Pancreas (tissue), 10 donors: ENCODE data around the gene MEF2B. TPM values are rescaled to one million over a fixed set of nuclear protein-coding genes. Genes with fewer than 3 reads are reported as not detected.

Experiments
- ATAC-seq, 4 donors: fragments of 200-7000 bp; cut with Tn5 transposase; one replicate each; pipeline versions ENCODE4 v1.8.0 to v1.9.1; 2020; ENCODE audit warnings: mild to moderate bottlenecking in 4 of 4, moderate library complexity in 4 of 4
- DNase-seq, 6 donors: peaks; one replicate each; pipeline ENCODE4 v3.0.0-alpha.2; 2020
- FAIRE-seq: peaks from 2 replicates; lab custom pipeline; 2012; peaks lifted over from hg19 to GRCh38; lab: Jason Lieb, UNC
- H3K27ac ChIP-seq, 4 donors: fragments of 200-600 bp; sonication (generic); 1 replicate in 3 of 4; 2 replicates in 1 of 4; pipeline versions ENCODE4 v1.5.0 to v1.8.0; 2020
- H3K27me3 ChIP-seq, 4 donors: fragments of 200-600 bp; one replicate each; pipeline ENCODE4 v1.8.0; 2021
- H3K36me3 ChIP-seq, 3 donors: fragments of 200-600 bp; sonication (generic) in 1 of 3; one replicate each; pipeline versions ENCODE4 v1.5.0 to v1.8.0; 2020 to 2021
- H3K4me1 ChIP-seq, 3 donors: fragments of 200-600 bp; one replicate each; pipeline ENCODE4 v1.8.0; 2021
- H3K4me3 ChIP-seq, 4 donors: fragments of 200-600 bp; sonication (generic) in 2 of 4; one replicate each; pipeline versions ENCODE4 v1.5.0 to v1.8.0; 2020 to 2021
- H3K9me3 ChIP-seq, 4 donors: fragments of 200-600 bp; one replicate each; pipeline ENCODE4 v1.8.0; 2021
- WGBS, 2 donors: extraction: QIAGEN DNeasy Blood & Tissue Kit; methylation state at CpG; one replicate each; pipeline ENCODE4 v1.1.7; 2013; 5-methylcytosine and 5-hydroxymethylcytosine counted together
- intact Hi-C, 3 donors: fragments of 100-400 bp; cut with DNase I; formaldehyde crosslinking; loops; one replicate each; pipeline versions ENCODE4 v1.11.1 to v1.14.2; 2022
- polyA plus RNA-seq, 2 donors: library from polyadenylated mRNA; stranded (reverse); fragments of 200-250 nt; gene quantifications; one replicate each; pipeline ENCODE4 v1.2.3, GENCODE V29; 2013
- total RNA-seq, 6 donors: library from RNA; stranded (reverse); fragmentation: NEBNext Ultra II Directional in 4 of 6; extraction: Animal tissue kit (Norgen Biotek cat#: 25700) in 4 of 6; gene quantifications; one replicate each; pipeline versions ENCODE4 v1.2.1 to v1.2.4, GENCODE V29; 2021 to 2023
- TF ChIP-seq, protein P1 (sequence below), 4 donors: fragments of 200-600 bp; sonication (generic) in 3 of 4; IDR thresholded peaks; one replicate each; pipeline versions ENCODE4 v1.5.0 to v1.8.0; 2021; ENCODE audit warnings: antibody characterized with exemption in 4 of 4
- donor health status: healthy with polysubstance abuse.
- donor health status: DM: no; HTN: no; CAD: no; lungs with moderate emphysema.
- donor health status: DM: no; HTN: no; CAD: no.
- donor health status: control.
- donor health status: control.
- donor health status: Bipolar disorder and iron deficiency.
- donor health status: DM: yes; HTN: yes; CAD: no.
- donor health status: DM: no; HTN: no; CAD: no.
- donor health status: DM: no; HTN: no; CAD: no.
- donor health status: DM: yes; HTN: yes; CAD: no.

MEF2B gene
- total RNA-seq = 1 to 10 TPM in 2 of 6 donors, under 1 TPM in 4; 0.34 to 1.5 (median 0.89) TPM
- 1 to 10 TPM; 1.7 to 2.8 TPM for polyA plus RNA-seq

DNA sequence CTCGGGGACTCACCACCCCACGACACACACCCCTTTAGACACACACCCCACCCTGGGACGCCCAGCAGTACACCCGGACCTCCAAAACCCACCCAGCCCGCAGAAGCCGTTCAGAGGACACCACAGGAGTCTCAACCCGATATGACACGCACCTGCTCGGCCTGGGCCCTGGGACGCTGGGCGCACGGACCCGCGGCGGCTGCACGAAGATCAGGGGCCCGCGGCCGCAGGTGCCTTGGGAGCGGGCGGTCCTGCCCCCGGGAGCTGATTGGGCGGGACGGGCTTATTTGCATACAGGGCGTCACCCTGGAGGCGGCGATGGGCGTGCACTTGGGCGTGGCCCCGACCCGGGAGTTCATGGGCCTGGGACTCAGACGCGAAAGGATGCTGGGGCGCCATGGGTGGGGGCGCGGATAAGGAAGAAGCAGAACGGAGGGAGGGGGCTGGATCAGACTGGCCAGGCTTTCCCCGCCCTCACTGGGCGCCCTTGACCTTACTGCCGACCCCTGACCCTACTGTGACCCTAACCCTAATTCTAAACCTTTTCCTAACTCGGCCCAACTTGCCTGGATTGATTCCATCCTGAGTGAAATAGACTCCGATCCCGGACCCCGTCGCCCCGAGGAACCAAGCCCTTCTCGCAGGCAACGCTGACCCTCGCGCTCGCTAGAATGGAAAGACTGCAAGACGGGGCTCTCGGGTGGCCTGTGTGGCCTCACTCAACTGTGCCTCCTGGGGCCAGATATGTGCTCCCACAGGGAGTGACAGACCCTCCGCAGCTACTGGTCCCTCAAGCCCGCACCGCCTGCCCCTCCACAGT, at the start of gene MEF2B:
MEF2B (minus strand) TSS at position 211 of the 820 bp plus-strand sequence. CDS start 19,528 bp downstream, outside the sequence.
- FAIRE-seq (no peak), DNase-seq (peak; percentile 67 to 91 (median 82)), ATAC-seq (peak; percentile 93 to 98 (median 95))
- Histone ChIP-seq H3K4me1 (no peaks in the 10 kb centered on the region), H3K27ac (no peak within 1 kb of the TSS), H3K36me3 (no peaks in the 10 kb centered on the region), H3K4me3 (peak within 1 kb of the TSS in 1 of 4 donors; percentile 30), H3K9me3 (no peaks in the 10 kb centered on the region), H3K27me3 (no peaks in the 10 kb centered on the region)
- intact Hi-C loops = no loop called here
- TF ChIP-seq, protein P1, sequence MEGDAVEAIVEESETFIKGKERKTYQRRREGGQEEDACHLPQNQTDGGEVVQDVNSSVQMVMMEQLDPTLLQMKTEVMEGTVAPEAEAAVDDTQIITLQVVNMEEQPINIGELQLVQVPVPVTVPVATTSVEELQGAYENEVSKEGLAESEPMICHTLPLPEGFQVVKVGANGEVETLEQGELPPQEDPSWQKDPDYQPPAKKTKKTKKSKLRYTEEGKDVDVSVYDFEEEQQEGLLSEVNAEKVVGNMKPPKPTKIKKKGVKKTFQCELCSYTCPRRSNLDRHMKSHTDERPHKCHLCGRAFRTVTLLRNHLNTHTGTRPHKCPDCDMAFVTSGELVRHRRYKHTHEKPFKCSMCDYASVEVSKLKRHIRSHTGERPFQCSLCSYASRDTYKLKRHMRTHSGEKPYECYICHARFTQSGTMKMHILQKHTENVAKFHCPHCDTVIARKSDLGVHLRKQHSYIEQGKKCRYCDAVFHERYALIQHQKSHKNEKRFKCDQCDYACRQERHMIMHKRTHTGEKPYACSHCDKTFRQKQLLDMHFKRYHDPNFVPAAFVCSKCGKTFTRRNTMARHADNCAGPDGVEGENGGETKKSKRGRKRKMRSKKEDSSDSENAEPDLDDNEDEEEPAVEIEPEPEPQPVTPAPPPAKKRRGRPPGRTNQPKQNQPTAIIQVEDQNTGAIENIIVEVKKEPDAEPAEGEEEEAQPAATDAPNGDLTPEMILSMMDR (IDR thresholded peaks at IDR 0.05) = no peak
- WGBS, 2 donors = 15% methylated on average over 55 to 56 of the region's 56 CpGs

DNA sequence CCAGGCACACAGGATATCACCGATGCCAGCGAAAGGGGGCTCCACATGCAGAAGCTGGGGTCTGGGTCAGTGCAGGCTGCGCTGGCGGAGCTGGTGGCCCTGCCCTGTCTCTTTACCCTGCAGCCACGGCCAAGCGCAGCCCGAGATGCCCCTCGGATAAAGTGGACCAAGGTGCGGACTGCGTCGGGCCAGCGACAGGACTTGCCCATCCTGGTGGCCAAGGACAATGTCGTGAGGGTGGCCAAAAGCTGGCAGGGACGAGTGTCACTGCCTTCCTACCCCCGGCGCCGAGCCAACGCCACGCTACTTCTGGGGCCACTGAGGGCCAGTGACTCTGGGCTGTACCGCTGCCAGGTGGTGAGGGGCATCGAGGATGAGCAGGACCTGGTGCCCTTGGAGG, 48.8 kb upstream of the MEF2B start:
- Histone ChIP-seq H3K27me3 (no peaks in the 10 kb centered on the region), H3K4me1 (no peaks in the 10 kb centered on the region), H3K9me3 (no peaks in the 10 kb centered on the region), H3K4me3 (no peak overlapping the region), H3K36me3 (no peaks in the 10 kb centered on the region), H3K27ac (no peak overlapping the region)
- ATAC-seq (no peak), DNase-seq (no peak), FAIRE-seq (no peak)
- WGBS, 2 donors = 71 to 77% methylated on average over 21 of the region's 21 CpGs
- intact Hi-C loops = no loop called here
- TF ChIP-seq, protein P1 (IDR thresholded peaks at IDR 0.05) = no peak

DNA sequence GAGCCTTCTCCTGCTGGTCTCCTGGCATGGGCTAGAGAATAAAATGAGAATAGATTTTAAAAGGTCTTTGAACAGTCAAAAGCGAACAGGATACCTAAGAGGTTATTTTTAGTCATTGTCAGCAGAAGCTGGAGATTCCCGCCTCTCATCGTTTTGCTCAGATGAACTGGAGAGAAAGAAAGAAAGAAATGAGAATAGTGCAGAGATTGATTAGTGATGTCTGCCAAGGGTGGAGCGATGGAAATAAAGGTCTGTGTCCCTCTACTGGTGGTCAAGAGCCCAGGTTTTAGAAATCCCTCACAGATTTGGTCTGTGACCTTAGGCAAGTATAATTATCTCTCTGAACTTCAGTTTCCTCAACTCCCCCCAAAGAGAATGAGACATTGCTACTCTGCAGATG, 47.0 kb upstream of the MEF2B start:
- TF ChIP-seq, protein P1 (IDR thresholded peaks at IDR 0.05) = no peak
- FAIRE-seq = no peak
- Histone ChIP-seq H3K27me3 (peaks cover 0 to 10% (median 2%) of the 10 kb centered on the region in 4 donors), H3K9me3 (no peaks in the 10 kb centered on the region), H3K4me1 (no peaks in the 10 kb centered on the region), H3K27ac (no peak overlapping the region), H3K36me3 (no peaks in the 10 kb centered on the region), H3K4me3 (no peak overlapping the region)
- intact Hi-C loops = no loop called here
- no peak for DNase-seq
- ATAC-seq = no peak
- 48 to 60% methylated on average over 4 of the region's 4 CpGs for WGBS, 2 donors

DNA sequence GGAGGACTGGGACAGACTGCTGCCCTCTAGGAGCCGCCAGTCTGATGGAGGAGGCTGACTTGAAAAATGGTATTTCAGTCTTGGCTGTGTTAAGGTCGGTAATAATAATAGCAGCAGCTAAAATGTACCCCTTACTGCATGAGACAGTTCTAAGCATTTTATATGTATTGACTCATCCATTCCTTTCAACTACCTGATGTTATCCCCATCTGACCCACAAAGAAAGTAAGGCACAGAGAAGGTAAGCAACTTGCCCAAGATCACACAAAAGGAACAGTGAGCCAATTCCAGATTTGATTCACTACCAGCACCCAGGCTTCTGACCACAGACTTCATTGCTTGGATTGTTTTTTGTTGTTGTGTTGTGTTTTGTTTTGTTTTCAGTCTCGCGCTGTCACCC, 45.7 kb upstream of the MEF2B start:
- Histone ChIP-seq H3K27ac (no peak overlapping the region), H3K4me3 (no peak overlapping the region), H3K4me1 (no peaks in the 10 kb centered on the region), H3K36me3 (no peaks in the 10 kb centered on the region), H3K27me3 (peaks cover 0 to 21% (median 2%) of the 10 kb centered on the region in 4 donors), H3K9me3 (no peaks in the 10 kb centered on the region)
- 74 to 76% methylated on average over 4 of the region's 4 CpGs for WGBS, 2 donors
- no peak for ATAC-seq
- intact Hi-C loops = no loop called here
- TF ChIP-seq, protein P1 (IDR thresholded peaks at IDR 0.05) = no peak
- no peak for FAIRE-seq
- DNase-seq = no peak

DNA sequence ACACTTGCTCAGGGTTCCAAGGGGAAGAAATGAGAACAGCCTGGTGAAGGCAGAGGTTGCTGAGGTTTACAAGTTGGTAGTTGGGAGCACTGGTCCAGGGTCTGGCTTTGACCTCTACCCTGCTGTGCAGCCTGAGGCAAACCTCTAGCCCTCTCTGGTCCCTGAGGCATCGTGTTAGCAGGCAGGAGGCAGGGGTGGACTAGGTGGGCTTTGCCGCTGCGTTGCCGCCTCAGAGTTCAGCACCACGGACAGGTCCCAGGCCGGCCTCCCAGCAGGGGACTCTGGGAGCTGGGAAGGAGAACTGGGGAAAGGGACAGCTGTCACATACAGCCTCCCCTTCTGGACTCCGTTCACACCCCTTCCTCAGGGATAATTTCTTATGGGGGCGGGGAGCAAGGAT, 44.8 kb upstream of the MEF2B start:
- Histone ChIP-seq H3K27me3 (peaks cover 0 to 21% (median 2%) of the 10 kb centered on the region in 4 donors), H3K4me1 (no peaks in the 10 kb centered on the region)
- WGBS, 2 donors = 2% methylated on average over 7 to 8 of the region's 8 CpGs

More for the DNA sequence above, 44.8 kb upstream of the MEF2B start:
- ATAC-seq = peak; percentile 55 to 91 (median 68)
- intact Hi-C loops = no loop called here
- no peak for FAIRE-seq
- Histone ChIP-seq H3K4me3 (no peak overlapping the region), H3K27ac (no peak overlapping the region), H3K36me3 (no peaks in the 10 kb centered on the region), H3K9me3 (no peaks in the 10 kb centered on the region)
- peak in 3 of 6 donors; percentile 29 to 74 (median 55) for DNase-seq
- TF ChIP-seq, protein P1 (IDR thresholded peaks at IDR 0.05) = no peak
